H1 (cell line): Measurements from ENCODE around the gene L3MBTL4. TPM values are rescaled to one million over a fixed set of nuclear protein-coding genes. Genes with fewer than 3 reads are reported as not detected.

Source experiments
- SP2 ChIP-seq: IDR thresholded peaks from 2 replicates; pipeline ENCODE4 v1.6.1; 2012; ENCODE audit warnings: mild to moderate bottlenecking, low read length, inconsistent platforms
- SRF ChIP-seq: IDR thresholded peaks from 2 replicates; pipeline ENCODE4 v1.6.1; 2011; ENCODE audit warnings: mild to moderate bottlenecking, low read depth, low read length, moderate library complexity
- polyA plus RNA-seq, 7 experiments: library from polyadenylated mRNA; depleted of rRNA in 3 of 7; stranded (reverse) in 5 of 7; unstranded in 2 of 7; fragments of >200 nt in 5 of 7; fragments of 200-250 nt in 2 of 7; gene quantifications; 1 replicate in 5 of 7; 2 replicates in 1 of 7; 4 replicates in 1 of 7; pipeline versions ENCODE4 v1.2.1 to v1.2.3, GENCODE V29; 2011 to 2013; ENCODE audit warnings: missing spikeins in 2 of 7, mixed read lengths in 2 of 7
- total RNA-seq: library from RNA; stranded (reverse); fragmentation: NEBNext Ultra II Directional; extraction: Animal tissue kit (Norgen Biotek cat#: 25700); gene quantifications from 2 replicates; pipeline ENCODE4 v1.2.1, GENCODE V29; 2021

L3MBTL4 gene
- total and polyA plus RNA-seq, 2 of the 8 experiments (the other 6 are each of a cell fraction or from before 2014, with no cell fraction given): 1.0 to 2.1 TPM

GRCh38 chr18:6174983-6175745 lies 239.5 kb downstream of the L3MBTL4 start (continued):
- TF ChIP-seq SRF: no peak
- TF ChIP-seq SP2: no peak
